NCI-H2196 treated with DMSO at 0.1 percent for 48 hours (cell line): ENCODE measurements around the gene CTNNB1.

Experiments
- DNase-seq: peaks from one replicate; lab custom pipeline; 2025; ENCODE audit not compliant: unreplicated experiment; lab: John Stamatoyannopoulos, UW

The CTNNB1 gene

GRCh38 chr3:41213588-41213987 is 14.3 kb downstream of the CTNNB1 start:
- no peak for DNase-seq

GRCh38 chr3:41216422-41216821 is 17.1 kb downstream of the CTNNB1 start:
- no peak for DNase-seq

GRCh38 chr3:41216993-41217392 is 17.7 kb downstream of the CTNNB1 start:
- no peak for DNase-seq

- DNase-seq: no peak
These were observed 20.1 kb downstream of the CTNNB1 start for GRCh38 chr3:41219424-41219823.

- no peak for DNase-seq
These were observed 21.8 kb downstream of the CTNNB1 start for GRCh38 chr3:41220906-41221677.

GRCh38 chr3:41222012-41222411 is 22.7 kb downstream of the CTNNB1 start:
- no peak for DNase-seq

GRCh38 chr3:41222501-41222900 is 23.2 kb downstream of the CTNNB1 start:
- no peak for DNase-seq

- DNase-seq: no peak
These were observed 23.8 kb downstream of the CTNNB1 start for GRCh38 chr3:41223078-41223477.

GRCh38 chr3:41223691-41224090 is 24.4 kb downstream of the CTNNB1 start:
- no peak for DNase-seq

GRCh38 chr3:41224120-41224806 is 25.0 kb downstream of the CTNNB1 start:
- no peak for DNase-seq

GRCh38 chr3:41234823-41235721 is 35.8 kb downstream of the CTNNB1 start:
- no peak for DNase-seq

GRCh38 chr3:41236228-41236627 is 36.9 kb downstream of the CTNNB1 start:
- no peak for DNase-seq

- DNase-seq: no peak
These were observed 38.6 kb downstream of the CTNNB1 start for GRCh38 chr3:41237907-41238306.

- DNase-seq: no peak
These were observed 40.3 kb downstream of the CTNNB1 start for GRCh38 chr3:41239587-41239986.

- no peak for DNase-seq
These were observed 41.9 kb downstream of the CTNNB1 start for GRCh38 chr3:41241161-41241560.

GRCh38 chr3:41241800-41242571 is 42.7 kb downstream of the CTNNB1 start:
- no peak for DNase-seq

- DNase-seq: no peak
These were observed 43.9 kb downstream of the CTNNB1 start for GRCh38 chr3:41243183-41243582.

GRCh38 chr3:41244620-41245336 is 45.5 kb downstream of the CTNNB1 start:
- no peak for DNase-seq

- no peak for DNase-seq
These were observed 48.0 kb downstream of the CTNNB1 start for GRCh38 chr3:41247055-41248004.
